Pulmonary artery endothelial cell (primary cell): ENCODE data around the gene ATRNL1. TPM values are rescaled to one million over a fixed set of nuclear protein-coding genes. Genes with fewer than 3 reads are reported as not detected.
"Not testable (repeated sequence)": the region's sequence is repeated elsewhere in the genome, so short reads cannot be mapped to it uniquely, and the experiment has no call there.

Experiments
- DNase-seq: peaks from one replicate; pipeline ENCODE4 v3.0.0-alpha.2; 2011; ENCODE audit warnings: low read depth, low spot score
- total RNA-seq: library from RNA; depleted of rRNA; stranded (reverse); fragments of >200 nt; gene quantifications from 2 replicates; pipeline ENCODE4 v1.2.3, GENCODE V29; 2014

ATRNL1 gene
- total RNA-seq, 1 donor from 2014 or later: 0.07 TPM

- not testable (repeated sequence) for DNase-seq
These were observed 665.3 kb downstream of the ATRNL1 start for GRCh38 chr10:115758488-115758887.

- DNase-seq: no peak
These were observed 667.0 kb downstream of the ATRNL1 start for GRCh38 chr10:115760131-115760530.

DNA sequence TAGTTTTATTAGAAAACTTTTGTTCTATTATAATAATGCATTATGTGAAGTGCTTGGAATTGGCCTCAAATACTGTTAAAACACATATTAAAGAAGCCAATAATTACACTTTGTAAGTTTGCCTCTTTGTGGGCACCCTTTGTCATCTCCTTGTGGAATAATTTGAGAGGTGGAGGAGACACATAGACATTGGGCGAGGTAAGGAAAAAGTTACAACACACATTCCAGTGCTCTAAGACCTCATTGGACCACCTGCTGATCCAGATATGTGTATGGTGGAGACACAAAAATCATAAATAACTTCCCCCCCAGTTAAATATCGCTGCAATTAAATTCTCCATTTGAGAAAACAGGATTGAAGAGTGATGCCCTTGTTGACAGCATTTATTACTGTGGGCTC is 668.0 kb downstream of the ATRNL1 start:
- DNase-seq: no peak

DNA sequence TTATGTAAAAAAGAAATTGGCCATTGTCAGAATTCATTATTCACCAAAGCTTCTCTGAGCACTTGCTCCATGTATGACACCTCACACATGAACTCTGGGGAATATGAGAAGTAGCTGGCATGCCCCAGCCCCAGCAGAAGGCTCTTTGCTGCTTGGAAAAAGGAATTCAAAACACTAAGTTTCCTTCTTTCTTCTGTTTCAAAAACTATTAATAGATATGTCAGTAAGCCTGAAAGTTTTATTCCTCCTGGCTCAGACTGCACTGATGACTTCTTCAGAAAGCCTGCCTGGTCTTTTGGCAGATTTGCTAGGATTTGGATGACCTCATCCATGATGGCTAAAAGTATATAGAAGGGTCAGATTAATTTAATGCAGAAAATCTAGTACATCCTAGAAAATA is 668.9 kb downstream of the ATRNL1 start:
- DNase-seq: no peak

- no peak for DNase-seq
These were observed 678.6 kb downstream of the ATRNL1 start for GRCh38 chr10:115771755-115772154.

- DNase-seq: no peak
These were observed 679.4 kb downstream of the ATRNL1 start for GRCh38 chr10:115772606-115773005.

DNA sequence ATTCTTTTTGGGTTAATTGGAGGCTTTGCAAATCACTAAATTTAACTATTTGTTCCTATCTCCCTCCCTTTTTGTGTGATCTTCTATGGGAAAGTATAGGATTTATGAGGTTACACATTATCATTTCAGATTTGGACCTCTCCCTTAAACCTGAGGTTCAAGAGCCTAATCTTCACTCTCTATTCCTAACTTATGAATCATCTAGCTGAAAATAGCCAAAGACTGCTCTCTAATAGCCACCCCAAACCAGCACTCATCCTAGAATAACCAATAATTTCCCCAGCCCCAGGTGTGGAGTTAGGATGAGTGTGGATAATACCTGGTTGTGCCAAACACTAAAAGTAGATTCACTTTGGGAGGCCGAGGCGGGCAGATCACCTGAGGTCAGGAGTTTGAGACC is 680.7 kb downstream of the ATRNL1 start:
- no peak for DNase-seq

GRCh38 chr10:115774721-115775120 is 681.6 kb downstream of the ATRNL1 start:
- no peak for DNase-seq

DNA sequence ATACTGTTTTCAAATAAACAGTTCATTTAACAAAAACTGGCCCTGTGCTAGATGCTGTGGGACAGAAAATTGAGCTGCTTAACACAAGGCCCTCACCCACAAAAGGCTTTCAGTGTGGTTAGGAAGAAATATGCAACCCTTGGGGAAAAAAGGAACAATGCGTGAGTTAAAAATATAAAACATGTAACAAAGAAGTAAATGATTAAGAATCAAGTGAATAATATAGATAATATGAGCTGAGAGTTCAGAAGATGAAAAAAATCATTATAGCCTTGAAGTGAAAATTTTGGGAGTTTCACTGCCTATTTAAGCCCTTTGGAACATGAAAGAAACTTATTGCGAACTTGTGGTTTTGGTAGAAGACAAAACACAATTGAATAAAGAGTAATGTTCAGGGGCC is 684.5 kb downstream of the ATRNL1 start:
- no peak for DNase-seq

GRCh38 chr10:115790220-115790619 is 697.1 kb downstream of the ATRNL1 start:
- DNase-seq: no peak

- DNase-seq: no peak
These were observed 702.8 kb downstream of the ATRNL1 start for GRCh38 chr10:115795964-115796363.

DNA sequence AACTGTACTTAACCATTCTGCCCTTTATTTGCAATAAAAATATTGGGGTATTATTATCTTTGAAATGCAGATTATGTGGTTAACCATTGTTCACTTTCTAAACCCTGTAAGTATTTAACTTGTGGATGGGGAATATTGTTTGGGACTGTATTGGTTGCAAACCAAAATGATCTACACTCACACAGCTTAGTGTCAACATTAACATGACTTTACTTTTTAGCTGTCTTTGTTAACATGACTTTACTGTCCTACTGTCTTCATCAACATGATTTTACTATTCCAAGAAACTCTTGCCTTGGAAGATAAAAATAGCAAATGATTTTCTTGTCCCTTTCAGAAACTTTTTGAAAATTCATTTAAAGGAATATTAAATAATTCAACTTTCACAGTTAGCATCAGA is 708.3 kb downstream of the ATRNL1 start:
- DNase-seq: no peak

DNA sequence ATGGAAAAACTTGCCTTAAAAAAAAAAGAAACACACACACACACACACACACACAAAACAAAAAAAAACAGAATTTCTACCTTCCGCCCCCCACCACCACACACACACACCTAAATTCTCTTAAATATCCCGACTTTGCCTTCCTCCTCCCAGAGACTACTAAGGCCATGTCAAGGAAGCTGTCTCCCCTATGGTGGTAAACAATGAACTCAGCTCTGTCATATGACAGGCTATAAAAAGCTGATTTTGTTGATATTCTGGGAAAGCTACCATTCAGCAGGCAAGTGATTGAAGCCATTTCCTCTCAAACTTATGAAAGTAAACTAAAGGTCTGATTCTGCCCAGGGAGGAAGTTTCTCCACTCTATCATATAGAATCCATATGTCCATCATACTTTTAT is 708.8 kb downstream of the ATRNL1 start:
- DNase-seq: no peak

DNA sequence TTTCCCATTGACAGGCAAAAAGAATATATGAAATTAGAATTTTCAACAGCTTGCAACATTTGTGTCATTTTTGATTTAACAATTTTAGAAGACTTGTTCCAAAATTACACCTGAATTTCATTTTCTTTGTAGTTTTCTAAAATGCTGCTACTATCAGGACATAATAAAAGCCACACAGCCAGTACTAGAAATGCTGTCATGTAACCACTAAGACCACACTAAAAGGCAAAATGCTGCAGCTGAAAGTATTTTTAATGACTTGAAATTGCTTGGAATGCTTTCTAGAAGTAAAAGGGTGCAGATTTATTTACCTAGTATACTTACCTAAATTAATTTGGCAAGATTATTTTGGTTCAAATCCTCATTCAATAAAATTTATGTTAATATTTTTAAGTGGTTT is 709.7 kb downstream of the ATRNL1 start:
- no peak for DNase-seq

DNA sequence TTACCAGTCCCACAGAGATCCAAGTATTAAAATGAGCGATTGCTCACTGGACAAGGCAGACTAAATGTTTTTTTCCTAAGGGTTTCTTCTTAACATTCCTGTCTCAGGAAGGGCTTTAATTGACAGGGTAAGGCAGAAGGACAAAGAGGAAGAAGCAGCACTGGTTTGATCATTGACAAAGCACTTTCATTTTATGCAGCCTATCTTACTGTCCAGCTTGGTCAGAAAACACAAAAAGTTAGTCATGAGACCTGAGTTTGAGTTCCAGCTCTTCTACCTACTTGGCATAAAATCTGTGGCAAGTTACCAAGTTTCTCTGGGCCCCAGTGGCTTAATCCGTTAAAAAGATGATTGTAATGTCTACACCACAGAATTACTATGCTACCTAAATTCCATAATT is 721.4 kb downstream of the ATRNL1 start:
- DNase-seq: no peak

- DNase-seq: no peak
These were observed 724.8 kb downstream of the ATRNL1 start for GRCh38 chr10:115818012-115818411.

DNA sequence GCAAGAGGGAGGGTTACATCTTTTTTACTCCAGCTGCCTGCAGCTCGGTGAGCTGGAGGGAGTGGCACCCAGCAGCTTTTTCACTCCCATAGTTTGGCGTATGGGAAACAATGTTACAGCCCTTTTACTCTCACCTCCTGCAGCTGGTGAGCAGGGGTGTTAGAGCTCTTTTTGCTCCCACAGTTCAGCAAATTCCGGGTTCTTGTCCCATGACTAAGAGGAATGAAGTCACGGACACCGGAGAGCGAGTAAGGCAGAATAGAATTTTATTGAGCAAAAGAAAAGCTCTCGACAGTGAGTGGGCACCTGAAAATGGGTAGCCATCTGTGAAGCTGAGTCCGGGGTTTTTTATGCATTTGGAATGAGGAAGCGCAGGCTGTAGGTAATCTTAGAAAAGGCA is 733.2 kb downstream of the ATRNL1 start:
- DNase-seq: no peak

GRCh38 chr10:115827231-115828009 is 734.3 kb downstream of the ATRNL1 start:
- DNase-seq: no peak

- DNase-seq: not testable (repeated sequence)
These were observed 735.0 kb downstream of the ATRNL1 start for GRCh38 chr10:115828182-115828581.

DNA sequence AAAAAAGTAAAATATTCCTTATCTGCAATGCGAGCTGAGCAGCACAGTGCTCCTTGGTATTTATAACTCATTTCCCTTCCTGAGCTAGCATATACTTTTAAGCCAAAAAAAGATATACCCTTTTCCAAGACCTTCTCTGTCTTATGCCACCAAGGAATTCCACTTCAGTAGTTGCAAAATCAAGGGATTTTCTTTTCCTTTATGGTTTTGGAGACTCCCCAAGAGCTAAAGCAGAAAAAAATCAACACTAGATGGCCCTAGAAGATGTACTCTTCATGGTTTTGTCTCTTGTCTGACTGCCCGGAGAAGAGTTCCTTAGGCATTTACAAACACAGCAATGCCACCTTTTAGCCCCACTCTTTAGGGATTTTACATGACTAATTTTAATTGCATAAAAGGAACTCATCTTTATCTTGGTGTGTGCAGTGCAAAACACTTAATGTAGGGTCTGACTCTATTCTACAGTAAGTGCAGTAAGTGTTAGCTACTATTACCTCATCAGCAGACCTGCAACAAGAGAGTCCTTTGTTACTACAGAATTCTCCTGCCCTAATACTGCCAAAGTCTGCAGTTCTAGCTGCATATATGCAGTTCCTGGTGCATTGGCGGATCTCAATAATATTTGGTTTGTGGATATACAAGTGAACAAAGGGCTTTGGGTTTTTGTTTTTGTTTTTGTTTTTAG is 736.5 kb downstream of the ATRNL1 start:
- no peak for DNase-seq

DNA sequence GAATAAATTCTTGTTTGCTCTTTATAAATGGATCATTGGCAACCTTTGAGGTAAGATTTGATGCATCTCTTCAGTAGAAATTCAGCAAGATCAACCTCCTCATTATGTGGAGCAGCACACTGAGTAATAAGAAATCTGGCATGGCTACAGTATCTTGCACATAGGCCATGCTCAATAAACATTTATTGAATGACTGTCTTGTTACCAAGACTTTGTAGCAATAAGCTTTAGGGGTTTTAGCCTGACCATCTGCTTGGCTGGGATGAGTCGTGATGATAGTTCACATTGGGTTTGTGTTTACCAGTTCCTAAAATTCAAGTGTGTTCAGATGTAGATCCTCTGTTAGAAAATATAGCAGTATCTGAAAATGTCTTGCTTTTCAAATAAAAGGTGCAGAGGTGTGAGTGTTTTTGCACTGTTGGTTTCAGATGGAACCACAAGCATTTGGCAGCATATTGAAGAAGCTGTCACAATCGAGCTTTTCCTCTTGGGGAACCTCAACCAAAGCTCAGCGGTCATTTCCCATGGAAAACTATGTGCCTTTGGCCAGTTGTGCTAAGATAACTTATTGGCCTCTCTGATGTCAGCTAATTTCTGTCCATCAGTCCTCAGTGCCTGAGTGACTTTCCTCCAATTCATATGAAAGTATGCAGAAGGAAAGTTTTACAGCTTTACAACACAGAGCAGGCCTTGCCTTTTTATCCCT is 737.3 kb downstream of the ATRNL1 start:
- no peak for DNase-seq

- DNase-seq: no peak
These were observed 737.9 kb downstream of the ATRNL1 start for GRCh38 chr10:115831016-115831415.
